PC-3 (cell line): ENCODE measurements around the gene COQ10A. TPM values are rescaled to one million over a fixed set of nuclear protein-coding genes. Genes with fewer than 3 reads are reported as not detected.

Source experiments
- ATAC-seq: fragments of 200-7000 bp; cut with Tn5 transposase; 2 replicates; pipeline ENCODE4 v1.9.1; 2020; ENCODE audit warnings: mild to moderate bottlenecking, moderate library complexity
- BruUV-seq: library from RNA; stranded (reverse); fragments of 400-500 nt; replicated peaks from 2 replicates; lab custom pipeline; 2021; lab: Mats Ljungman, UMichigan
- CTCF ChIA-PET: fragments of 300-600 bp; sonication (Branson Sonifier 250); formaldehyde crosslinking; loops from one replicate; lab custom pipeline; 2022; ENCODE audit warnings: antibody characterized with exemption; lab: Charles Lee
- POLR2A ChIA-PET: fragments of 300-600 bp; sonication (Branson Sonifier 250); formaldehyde crosslinking; loops from one replicate; lab custom pipeline; 2022; ENCODE audit warnings: antibody characterized with exemption; ENCODE audit not compliant: unreplicated experiment; lab: Charles Lee
- DNase-seq: peaks from one replicate; pipeline ENCODE4 v3.0.0-alpha.2; 2015
- H2AFZ ChIP-seq: fragments of 300-600 bp; sonication (generic); 2 replicates; pipeline ENCODE4 v1.6.0; 2016; ENCODE audit warnings: antibody characterized with exemption, low read length
- H3F3A ChIP-seq: fragments of 300-600 bp; sonication (generic); one replicate; pipeline ENCODE4 v1.6.0; 2017; ENCODE audit warnings: antibody characterized with exemption, low read length, control low read depth, mild to moderate bottlenecking; ENCODE audit not compliant: unreplicated experiment
- H3K27ac ChIP-seq: fragments of 300-600 bp; sonication (generic); 2 replicates; pipeline ENCODE4 v1.5.1; 2016; ENCODE audit warnings: mild to moderate bottlenecking, low read length
- H3K27me3 ChIP-seq: fragments of 300-600 bp; sonication (generic); 2 replicates; pipeline ENCODE4 v1.6.1; 2016; ENCODE audit warnings: low read length, mixed read lengths
- H3K36me3 ChIP-seq: fragments of 300-600 bp; sonication (generic); 2 replicates; pipeline ENCODE4 v1.6.1; 2016; ENCODE audit warnings: low read depth, mixed run types, low read length, mixed read lengths
- H3K4me1 ChIP-seq: fragments of 300-600 bp; sonication (generic); 2 replicates; pipeline ENCODE4 v1.5.1; 2016; ENCODE audit warnings: low read length; ENCODE audit not compliant: insufficient read depth
- H3K4me2 ChIP-seq: fragments of 300-600 bp; sonication (generic); 2 replicates; pipeline ENCODE4 v1.6.0; 2016; ENCODE audit warnings: low read length
- H3K4me3 ChIP-seq: fragments of 300-600 bp; sonication (generic); 2 replicates; pipeline ENCODE4 v1.5.1; 2016; ENCODE audit warnings: mild to moderate bottlenecking, low read length, mixed read lengths
- H3K79me2 ChIP-seq: fragments of 300-600 bp; sonication (generic); 2 replicates; pipeline ENCODE4 v1.6.1; 2017; ENCODE audit warnings: low read length, mixed read lengths
- H3K9ac ChIP-seq: fragments of 300-600 bp; sonication (generic); 2 replicates; pipeline ENCODE4 v1.6.0; 2016; ENCODE audit warnings: mild to moderate bottlenecking, low read length
- H3K9me2 ChIP-seq: fragments of 300-600 bp; sonication (generic); replicated peaks from 2 replicates; pipeline ENCODE4 v1.6.1; 2016; ENCODE audit warnings: mixed run types, low read length, mixed read lengths
- H3K9me3 ChIP-seq: fragments of 300-600 bp; sonication (generic); 2 replicates; pipeline ENCODE4 v1.6.1; 2016; ENCODE audit warnings: low read length, mixed read lengths
- H4K20me1 ChIP-seq: fragments of 300-600 bp; sonication (generic); 2 replicates; pipeline ENCODE4 v1.6.1; 2016; ENCODE audit warnings: low read length, mixed read lengths
- CTCF ChIP-seq: fragments of 300-600 bp; sonication (generic); conservative IDR thresholded peaks from 2 replicates; pipeline ENCODE4 v1.5.1; 2017; ENCODE audit warnings: antibody characterized with exemption, low read depth, mild to moderate bottlenecking, low read length
- EZH2 ChIP-seq: fragments of 300-600 bp; sonication (generic); IDR thresholded peaks from one replicate; pipeline ENCODE4 v1.6.1; 2017; ENCODE audit warnings: antibody characterized with exemption, mild to moderate bottlenecking, low read length; ENCODE audit not compliant: unreplicated experiment
- EZH2phosphoT487 ChIP-seq: fragments of 300-600 bp; sonication (generic); IDR thresholded peaks from 2 replicates; pipeline ENCODE4 v1.6.1; 2018; ENCODE audit warnings: mild to moderate bottlenecking, antibody characterized with exemption, low read length, borderline replicate concordance
- intact Hi-C: fragments of 100-400 bp; cut with micrococcal nuclease; formaldehyde crosslinking; loops from 2 replicates; pipeline ENCODE4 v1.9.0; 2023
- total RNA-seq: library from RNA; depleted of rRNA; stranded (reverse); fragments of >200 nt; gene quantifications from 2 replicates; pipeline ENCODE4 v1.2.3, GENCODE V29; 2014

Gene COQ10A
- total RNA-seq, 1 experiment from 2014 or later = 9.8 TPM

DNA sequence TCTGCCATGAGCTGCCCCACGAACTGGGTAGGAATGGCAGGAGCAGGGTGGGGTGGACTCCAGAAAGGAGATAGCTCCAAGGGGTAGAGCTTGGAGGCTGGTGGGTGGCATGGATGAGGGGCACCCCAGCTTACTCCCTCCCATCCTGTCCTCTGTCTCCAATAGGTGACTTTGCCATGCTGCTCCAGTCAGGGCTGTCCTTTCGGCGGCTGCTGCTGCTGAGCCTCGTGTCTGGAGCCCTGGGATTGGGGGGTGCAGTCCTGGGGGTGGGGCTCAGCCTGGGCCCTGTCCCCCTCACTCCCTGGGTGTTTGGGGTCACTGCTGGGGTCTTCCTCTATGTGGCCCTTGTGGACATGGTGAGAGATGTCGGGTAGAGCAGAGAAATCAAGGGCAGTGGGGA lies 29.8 kb upstream of the COQ10A start:
- no TSS peak for BruUV-seq
- ChIA-PET POLR2A (no interaction called here), CTCF (no interaction called here)
- Histone ChIP-seq H3K79me2 (no peaks in the 10 kb centered on the region), H3K4me2 (no peak overlapping the region), H3K9me3 (no peaks in the 10 kb centered on the region), H2AFZ (no peak overlapping the region), H3K27me3 (no peaks in the 10 kb centered on the region), H3K4me3 (no peak overlapping the region), H3K36me3 (peaks cover 5% of the 10 kb centered on the region; the same call in 1 of the 2 replicates), H3K27ac (no peak overlapping the region), H3K9ac (no peak overlapping the region), H3F3A (no peaks in the 10 kb centered on the region), H3K9me2 (no peaks in the 10 kb centered on the region), H3K4me1 (no peaks in the 10 kb centered on the region), H4K20me1 (no peaks in the 10 kb centered on the region)
- TF ChIP-seq EZH2phosphoT487 (no peak), EZH2 (no peak), CTCF (no peak)
- intact Hi-C loops = no loop called here
- DNase-seq (no peak), ATAC-seq (no peak)

GRCh38 chr12:56237552-56237951 lies 29.2 kb upstream of the COQ10A start:
- Histone ChIP-seq H2AFZ (no peak overlapping the region), H4K20me1 (no peaks in the 10 kb centered on the region), H3K27ac (no peak overlapping the region), H3K9me3 (no peaks in the 10 kb centered on the region), H3K4me3 (no peak overlapping the region), H3K4me1 (no peaks in the 10 kb centered on the region), H3K9me2 (no peaks in the 10 kb centered on the region), H3K36me3 (peaks cover 5% of the 10 kb centered on the region; the same call in 1 of the 2 replicates), H3K27me3 (no peaks in the 10 kb centered on the region), H3K9ac (no peak overlapping the region), H3F3A (no peaks in the 10 kb centered on the region), H3K4me2 (no peak overlapping the region), H3K79me2 (no peaks in the 10 kb centered on the region)
- no TSS peak for BruUV-seq
- TF ChIP-seq CTCF (no peak), EZH2phosphoT487 (no peak), EZH2 (no peak)
- ChIA-PET POLR2A (no interaction called here), CTCF (no interaction called here)
- intact Hi-C loops = no loop called here
- ATAC-seq = no peak
- DNase-seq = no peak

GRCh38 chr12:56241424-56242303 lies 25.1 kb upstream of the COQ10A start:
- Histone ChIP-seq H3K9me2 (no peaks in the 10 kb centered on the region), H3K4me2 (no peak overlapping the region), H3K9me3 (no peaks in the 10 kb centered on the region), H3K9ac (no peak overlapping the region), H3K27me3 (no peaks in the 10 kb centered on the region), H3K79me2 (no peaks in the 10 kb centered on the region), H3K4me3 (no peak overlapping the region), H3K36me3 (peaks cover 21% of the 10 kb centered on the region), H2AFZ (no peak overlapping the region), H3K27ac (no peak overlapping the region), H3F3A (no peaks in the 10 kb centered on the region), H4K20me1 (no peaks in the 10 kb centered on the region), H3K4me1 (no peaks in the 10 kb centered on the region)
- TF ChIP-seq EZH2phosphoT487 = no peak
- no peak for TF ChIP-seq EZH2
- TF ChIP-seq CTCF = no peak
- BruUV-seq = TSS peak; percentile 7
- no peak for DNase-seq
- no peak for ATAC-seq
- ChIA-PET POLR2A (no interaction called here), CTCF (no interaction called here)
- intact Hi-C loops = no loop called here
